HepG2 (cell line): ENCODE measurements around the gene ATP5F1C. TPM values are rescaled to one million over a fixed set of nuclear protein-coding genes. Genes with fewer than 3 reads are reported as not detected.

Experiments used
- ATAC-seq: fragments of 200-7000 bp; cut with Tn5 transposase; 3 replicates; pipeline ENCODE4 v1.9.1; 2020; ENCODE audit warnings: mild to moderate bottlenecking, moderate library complexity
- BruUV-seq: library from RNA; stranded (reverse); fragments of 400-500 nt; replicated peaks from 2 replicates; lab custom pipeline; 2021; lab: Mats Ljungman, UMichigan
- CTCF ChIA-PET: fragments of 300-600 bp; formaldehyde crosslinking; extraction: SDS; loops from one replicate; lab custom pipeline; 2021; ENCODE audit warnings: low total read pairs, inconsistent platforms, low intra/inter-chr PET ratio; lab: Yijun Ruan, JAX
- POLR2A ChIA-PET: fragments of 350-600 bp; sonication (Branson Sonifier 250); formaldehyde crosslinking; loops from one replicate; lab custom pipeline; 2020; ENCODE audit warnings: antibody characterized with exemption, inconsistent platforms; lab: Yijun Ruan, JAX
- DNase-seq: peaks from one replicate; pipeline ENCODE4 v3.0.0-alpha.2; 2015; ENCODE audit warnings: low spot score
- FAIRE-seq: peaks from 3 replicates; lab custom pipeline; 2011; peaks lifted over from hg19 to GRCh38; lab: Jason Lieb, UNC
- H2AFZ ChIP-seq: one replicate; pipeline ENCODE4 v1.6.1; 2011; ENCODE audit warnings: low read length, inconsistent platforms
- H3K27ac ChIP-seq: fragments of 300-600 bp; 3 replicates; pipeline ENCODE4 v1.8.0; 2011; ENCODE audit warnings: mixed run types, mild to moderate bottlenecking, mixed read lengths, low read length, inconsistent platforms; ENCODE audit not compliant: insufficient read depth; ENCODE audit errors: extremely low read length
- H3K27me3 ChIP-seq, 2 experiments: fragments of 200-600 bp in 1 of 2; 2 replicates in 1 of 2; 3 replicates in 1 of 2; pipeline versions ENCODE4 v1.6.0 to v1.8.0; 2011; ENCODE audit warnings: low read length in 2 of 2, mild to moderate bottlenecking in 2 of 2, moderate library complexity in 2 of 2, inconsistent platforms in 1 of 2; ENCODE audit not compliant: insufficient read depth in 2 of 2, control insufficient read depth in 1 of 2
- H3K36me3 ChIP-seq, 2 experiments: fragments of 200-600 bp in 1 of 2; replicated peaks in 1 of 2; 2 replicates in 1 of 2; 3 replicates in 1 of 2; pipeline versions ENCODE4 v1.5.1 to v1.8.0; 2011; ENCODE audit warnings: low read length in 2 of 2, inconsistent platforms in 1 of 2; ENCODE audit not compliant: insufficient read depth in 2 of 2, control insufficient read depth in 1 of 2
- H3K4me1 ChIP-seq: 2 replicates; pipeline ENCODE4 v1.5.1; 2012; ENCODE audit warnings: low read length, inconsistent platforms; ENCODE audit not compliant: insufficient read depth
- H3K4me2 ChIP-seq: 2 replicates; pipeline ENCODE4 v1.6.0; 2011; ENCODE audit warnings: low read depth, low read length, inconsistent platforms
- H3K4me3 ChIP-seq, 3 experiments: fragments of 200-600 bp in 1 of 3; sonication (generic), shearing (Covaris generic) in 1 of 3; replicated peaks in 1 of 3; 2 replicates each; pipeline ENCODE4 v1.5.1; 2011 to 2016; ENCODE audit warnings: low read length in 3 of 3, inconsistent platforms in 2 of 3, low read depth in 2 of 3, mild to moderate bottlenecking in 2 of 3, control low read depth in 1 of 3, mixed read lengths in 1 of 3; ENCODE audit not compliant: insufficient read depth in 1 of 3
- H3K79me2 ChIP-seq: one replicate; pipeline ENCODE4 v1.6.1; 2011; ENCODE audit warnings: low read length, inconsistent platforms; ENCODE audit not compliant: insufficient read depth
- H3K9ac ChIP-seq: 2 replicates; pipeline ENCODE4 v1.6.0; 2011; ENCODE audit warnings: mild to moderate bottlenecking, low read depth, low read length, inconsistent platforms; ENCODE audit not compliant: insufficient read depth
- H3K9me3 ChIP-seq: 2 replicates; pipeline ENCODE4 v1.5.1; 2012; ENCODE audit warnings: mild to moderate bottlenecking, low read length
- H4K20me1 ChIP-seq: 2 replicates; pipeline ENCODE4 v1.6.0; 2011; ENCODE audit warnings: inconsistent platforms, mild to moderate bottlenecking, low read length, moderate library complexity; ENCODE audit not compliant: insufficient read depth
- ASH2L ChIP-seq: fragments of 300-600, 200-600 bp; sonication (generic); IDR thresholded peaks from 2 replicates; pipeline ENCODE4 v1.7.0; 2017; ENCODE audit warnings: low read depth, mild to moderate bottlenecking, moderate library complexity, mixed read lengths, low read length; ENCODE audit not compliant: insufficient read length
- FIP1L1 ChIP-seq: fragments of 200-400 bp; formaldehyde crosslinking; IDR thresholded peaks from 2 replicates; pipeline ENCODE4 v1.6.1; 2018; ENCODE audit warnings: low read depth, mild to moderate bottlenecking, low read length, moderate library complexity, borderline replicate concordance; ENCODE audit not compliant: insufficient read depth
- MED1 ChIP-seq: sonication (generic); formaldehyde crosslinking; IDR thresholded peaks from 2 replicates; pipeline ENCODE4 v1.4.0; 2020; ENCODE audit warnings: missing genetic modification reagents
- RBFOX2 ChIP-seq: fragments of 200-400 bp; formaldehyde crosslinking; IDR thresholded peaks from 2 replicates; pipeline ENCODE4 v1.6.1; 2017; ENCODE audit warnings: low read depth, mild to moderate bottlenecking, low read length
- REXO4 ChIP-seq: sonication (generic); formaldehyde crosslinking; IDR thresholded peaks from 2 replicates; pipeline ENCODE4 v1.8.0; 2022; ENCODE audit warnings: missing genetic modification reagents, mild to moderate bottlenecking, borderline replicate concordance
- ZNF317 ChIP-seq: sonication (generic); formaldehyde crosslinking; IDR thresholded peaks from 2 replicates; pipeline ENCODE4 v1.5.0; 2020; ENCODE audit warnings: mild to moderate bottlenecking, missing genetic modification reagents
- WGBS: methylation state at CpG from one replicate; pipeline ENCODE4 v1.1.6; 2017; ENCODE audit warnings: low lambda C conversion rate; 5-methylcytosine and 5-hydroxymethylcytosine counted together
- in situ Hi-C: cut with HindIII; loops from 2 replicates; pipeline ENCODE4 v1.10.0; 2017; ENCODE audit warnings: low pct_unique_long_range_greater_than_20kb; ENCODE audit not compliant: extremely low pct_ligation_motif_present
- intact Hi-C: fragments of 100-400 bp; cut with micrococcal nuclease; formaldehyde crosslinking; loops from one replicate; pipeline ENCODE4 v1.10.0; 2022; ENCODE audit not compliant: unreplicated experiment
- polyA plus RNA-seq, 8 experiments: library from polyadenylated mRNA; depleted of rRNA in 3 of 8; stranded (reverse) in 7 of 8; unstranded in 1 of 8; fragments of >200 nt; fragmentation: Illumina TruSeq in 4 of 8; extraction: Trizol in 4 of 8; gene quantifications; 2 replicates each; pipeline versions ENCODE4 v1.2.1 to v1.2.3, GENCODE V29; 2011 to 2016; ENCODE audit warnings: low read depth in 4 of 8, missing spikeins in 1 of 8, mixed read lengths in 1 of 8; ENCODE audit not compliant: insufficient read depth in 1 of 8
- total RNA-seq, 5 experiments: library from RNA; depleted of rRNA; stranded (reverse); fragments of >200 nt; fragmentation: Illumina TruSeq; extraction: Trizol; gene quantifications; 2 replicates each; pipeline ENCODE4 v1.2.3, GENCODE V29; 2016; ENCODE audit warnings: low read depth in 1 of 5
- TF ChIP-seq, protein P1 (sequence below): sonication (generic); formaldehyde crosslinking; IDR thresholded peaks from 2 replicates; pipeline ENCODE4 v1.4.0; 2020; ENCODE audit warnings: mild to moderate bottlenecking, missing genetic modification reagents

The ATP5F1C gene
- total and polyA plus RNA-seq, 2 of the 13 experiments (the other 11 are each of a cell fraction or from before 2014, with no cell fraction given): 407 to 416 TPM

DNA sequence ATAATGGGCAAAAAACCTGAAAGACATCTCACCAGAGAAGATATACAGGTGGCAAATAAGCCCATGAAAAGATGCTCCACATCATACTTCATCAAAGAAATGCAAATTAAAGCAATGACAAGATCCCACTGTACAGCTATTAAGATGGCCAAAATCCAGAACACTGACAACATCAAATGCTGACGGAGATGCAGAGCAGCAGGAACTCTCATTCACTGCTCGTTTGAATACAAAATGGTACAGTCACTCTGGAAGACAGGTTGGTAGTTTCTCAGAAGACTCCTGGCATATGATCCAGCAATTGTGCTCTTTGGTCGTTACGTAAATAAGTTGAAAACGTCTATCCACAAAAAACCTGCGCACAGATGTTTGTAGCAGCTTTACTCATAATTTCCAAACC is 35.7 kb upstream of the ATP5F1C start (continued):
- TF ChIP-seq, protein P1, sequence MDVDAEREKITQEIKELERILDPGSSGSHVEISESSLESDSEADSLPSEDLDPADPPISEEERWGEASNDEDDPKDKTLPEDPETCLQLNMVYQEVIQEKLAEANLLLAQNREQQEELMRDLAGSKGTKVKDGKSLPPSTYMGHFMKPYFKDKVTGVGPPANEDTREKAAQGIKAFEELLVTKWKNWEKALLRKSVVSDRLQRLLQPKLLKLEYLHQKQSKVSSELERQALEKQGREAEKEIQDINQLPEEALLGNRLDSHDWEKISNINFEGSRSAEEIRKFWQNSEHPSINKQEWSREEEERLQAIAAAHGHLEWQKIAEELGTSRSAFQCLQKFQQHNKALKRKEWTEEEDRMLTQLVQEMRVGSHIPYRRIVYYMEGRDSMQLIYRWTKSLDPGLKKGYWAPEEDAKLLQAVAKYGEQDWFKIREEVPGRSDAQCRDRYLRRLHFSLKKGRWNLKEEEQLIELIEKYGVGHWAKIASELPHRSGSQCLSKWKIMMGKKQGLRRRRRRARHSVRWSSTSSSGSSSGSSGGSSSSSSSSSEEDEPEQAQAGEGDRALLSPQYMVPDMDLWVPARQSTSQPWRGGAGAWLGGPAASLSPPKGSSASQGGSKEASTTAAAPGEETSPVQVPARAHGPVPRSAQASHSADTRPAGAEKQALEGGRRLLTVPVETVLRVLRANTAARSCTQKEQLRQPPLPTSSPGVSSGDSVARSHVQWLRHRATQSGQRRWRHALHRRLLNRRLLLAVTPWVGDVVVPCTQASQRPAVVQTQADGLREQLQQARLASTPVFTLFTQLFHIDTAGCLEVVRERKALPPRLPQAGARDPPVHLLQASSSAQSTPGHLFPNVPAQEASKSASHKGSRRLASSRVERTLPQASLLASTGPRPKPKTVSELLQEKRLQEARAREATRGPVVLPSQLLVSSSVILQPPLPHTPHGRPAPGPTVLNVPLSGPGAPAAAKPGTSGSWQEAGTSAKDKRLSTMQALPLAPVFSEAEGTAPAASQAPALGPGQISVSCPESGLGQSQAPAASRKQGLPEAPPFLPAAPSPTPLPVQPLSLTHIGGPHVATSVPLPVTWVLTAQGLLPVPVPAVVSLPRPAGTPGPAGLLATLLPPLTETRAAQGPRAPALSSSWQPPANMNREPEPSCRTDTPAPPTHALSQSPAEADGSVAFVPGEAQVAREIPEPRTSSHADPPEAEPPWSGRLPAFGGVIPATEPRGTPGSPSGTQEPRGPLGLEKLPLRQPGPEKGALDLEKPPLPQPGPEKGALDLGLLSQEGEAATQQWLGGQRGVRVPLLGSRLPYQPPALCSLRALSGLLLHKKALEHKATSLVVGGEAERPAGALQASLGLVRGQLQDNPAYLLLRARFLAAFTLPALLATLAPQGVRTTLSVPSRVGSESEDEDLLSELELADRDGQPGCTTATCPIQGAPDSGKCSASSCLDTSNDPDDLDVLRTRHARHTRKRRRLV (CRISPR knock-in tag): no peak
- TF ChIP-seq REXO4 (no peak), ASH2L (no peak), FIP1L1 (no peak)

DNA sequence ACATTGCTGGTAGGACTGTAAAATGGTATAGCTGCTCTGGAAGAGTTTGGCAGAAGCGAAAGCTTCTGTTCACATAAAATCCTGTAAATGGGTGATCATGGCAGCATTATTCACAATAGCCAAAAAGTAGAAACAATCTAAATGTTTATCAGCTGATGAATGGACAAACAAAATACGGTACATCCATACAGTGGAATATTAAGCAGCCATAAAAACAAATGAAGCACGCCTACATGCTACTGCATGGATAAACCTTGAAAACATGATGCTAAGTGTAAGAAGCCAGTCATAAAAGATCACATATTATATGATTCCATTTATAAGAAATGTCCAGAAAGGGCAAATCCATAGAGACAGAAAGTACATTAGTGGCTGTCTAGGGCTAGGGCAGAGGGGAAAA is 32.9 kb upstream of the ATP5F1C start:
- 95% methylated on average over 3 of the region's 3 CpGs for WGBS
- no TSS peak for BruUV-seq
- Histone ChIP-seq H3K79me2 (no peaks in the 10 kb centered on the region), H3K9ac (no peak overlapping the region), H3K4me3 (no peak overlapping the region), H2AFZ (no peak overlapping the region), H4K20me1 (no peaks in the 10 kb centered on the region), H3K4me1 (no peaks in the 10 kb centered on the region), H3K27me3 (no peaks in the 10 kb centered on the region), H3K4me2 (no peak overlapping the region), H3K27ac (no peak overlapping the region), H3K36me3 (peaks cover 10 to 62% of the 10 kb centered on the region in 2 experiments), H3K9me3 (no peaks in the 10 kb centered on the region)
- POLR2A ChIA-PET: no interaction called here
- CTCF ChIA-PET: no interaction called here
- in situ Hi-C loops: loop anchor here (25.0 kb wide), 1 partner anchor 1557 kb away; no protein-coding TSS in a partner anchor
- ATAC-seq (no peak), DNase-seq (no peak), FAIRE-seq (no peak)
- TF ChIP-seq MED1 (CRISPR knock-in tag) (no peak), ZNF317 (no peak), RBFOX2 (0 out of 2 replicates have a peak, but pooled peaks have one; percentile 12)
- intact Hi-C loops: loop anchor here (5.0 kb wide), 1 partner anchor 62 kb away; the partner anchor contains the start of gene TAF3
